ENCODE data around the gene IZUMO4.

The IZUMO4 gene

DNA sequence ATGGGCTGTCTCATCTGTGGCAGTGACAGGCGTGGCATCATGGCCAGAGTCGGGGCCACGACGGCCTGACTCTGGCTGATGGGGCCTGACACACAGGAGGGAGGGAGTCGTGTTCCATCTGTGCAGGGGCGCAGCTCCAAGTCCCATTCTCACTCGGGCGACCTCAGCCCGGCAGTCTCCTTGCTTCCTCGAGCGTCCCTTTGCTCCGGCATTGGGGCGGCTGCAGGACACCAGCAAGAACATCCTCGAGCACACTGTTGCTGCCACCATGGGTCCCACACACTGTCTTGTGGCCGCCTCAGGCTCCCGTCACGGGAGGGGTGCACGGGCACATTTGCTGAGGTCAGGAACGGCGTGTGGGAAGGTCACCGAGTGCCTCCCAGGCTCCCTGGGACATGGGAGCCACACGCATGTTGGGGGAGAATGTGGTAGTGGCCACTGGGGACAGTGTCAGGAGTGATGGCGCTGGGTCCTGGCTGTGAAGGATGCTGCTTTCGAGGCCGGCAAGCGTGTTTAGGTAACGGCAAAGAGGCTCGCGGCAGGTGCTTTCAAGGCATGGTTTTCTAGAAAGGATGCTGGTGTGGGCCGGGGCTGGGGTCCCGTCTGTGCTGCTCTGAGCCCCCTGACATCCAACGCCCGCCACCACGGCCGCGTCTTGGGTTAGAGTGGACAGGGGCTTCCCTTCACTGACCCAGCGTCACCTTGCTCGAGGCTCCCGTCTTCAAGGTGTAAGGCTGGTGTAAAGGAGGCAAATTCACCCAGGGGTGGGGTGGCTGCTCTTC, 3.4 kb downstream of the IZUMO4 start:
- in situ Hi-C loops (cut with HindIII; ENCODE audit: low sequenced_read_pairs), result no loop called here
- TF ChIP-seq, protein P1, sequence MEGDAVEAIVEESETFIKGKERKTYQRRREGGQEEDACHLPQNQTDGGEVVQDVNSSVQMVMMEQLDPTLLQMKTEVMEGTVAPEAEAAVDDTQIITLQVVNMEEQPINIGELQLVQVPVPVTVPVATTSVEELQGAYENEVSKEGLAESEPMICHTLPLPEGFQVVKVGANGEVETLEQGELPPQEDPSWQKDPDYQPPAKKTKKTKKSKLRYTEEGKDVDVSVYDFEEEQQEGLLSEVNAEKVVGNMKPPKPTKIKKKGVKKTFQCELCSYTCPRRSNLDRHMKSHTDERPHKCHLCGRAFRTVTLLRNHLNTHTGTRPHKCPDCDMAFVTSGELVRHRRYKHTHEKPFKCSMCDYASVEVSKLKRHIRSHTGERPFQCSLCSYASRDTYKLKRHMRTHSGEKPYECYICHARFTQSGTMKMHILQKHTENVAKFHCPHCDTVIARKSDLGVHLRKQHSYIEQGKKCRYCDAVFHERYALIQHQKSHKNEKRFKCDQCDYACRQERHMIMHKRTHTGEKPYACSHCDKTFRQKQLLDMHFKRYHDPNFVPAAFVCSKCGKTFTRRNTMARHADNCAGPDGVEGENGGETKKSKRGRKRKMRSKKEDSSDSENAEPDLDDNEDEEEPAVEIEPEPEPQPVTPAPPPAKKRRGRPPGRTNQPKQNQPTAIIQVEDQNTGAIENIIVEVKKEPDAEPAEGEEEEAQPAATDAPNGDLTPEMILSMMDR (IDR thresholded peaks at IDR 0.05; ENCODE audit: low read depth, low read length), result no peak
- H3K4me3 ChIP-seq (ENCODE audit: low read depth, low read length), result no peak overlapping the region
- no peak for DNase-seq (ENCODE audit: low read depth, low spot score)

DNA sequence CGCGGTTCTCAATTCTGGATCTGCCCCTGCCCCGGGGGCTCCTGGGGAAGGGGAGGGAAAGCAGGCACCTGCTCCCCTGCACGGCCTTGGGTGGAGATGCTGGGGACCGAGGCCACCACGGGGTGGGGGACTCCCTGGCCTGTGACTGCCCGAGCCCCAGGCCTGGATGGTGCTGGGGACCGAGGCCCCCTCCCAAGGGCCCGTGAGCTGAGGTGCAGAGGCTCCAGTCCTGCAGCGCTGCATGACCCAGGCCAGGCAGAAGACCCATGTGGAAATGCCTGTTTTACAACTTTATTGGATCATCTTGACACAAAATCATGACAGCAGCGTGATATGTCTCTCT, 4.0 kb downstream of the IZUMO4 start:
- TF ChIP-seq, protein P1 (IDR thresholded peaks at IDR 0.05; ENCODE audit: low read depth, low read length), result no peak
- in situ Hi-C loops (cut with HindIII; ENCODE audit: low sequenced_read_pairs), result no loop called here

DNA sequence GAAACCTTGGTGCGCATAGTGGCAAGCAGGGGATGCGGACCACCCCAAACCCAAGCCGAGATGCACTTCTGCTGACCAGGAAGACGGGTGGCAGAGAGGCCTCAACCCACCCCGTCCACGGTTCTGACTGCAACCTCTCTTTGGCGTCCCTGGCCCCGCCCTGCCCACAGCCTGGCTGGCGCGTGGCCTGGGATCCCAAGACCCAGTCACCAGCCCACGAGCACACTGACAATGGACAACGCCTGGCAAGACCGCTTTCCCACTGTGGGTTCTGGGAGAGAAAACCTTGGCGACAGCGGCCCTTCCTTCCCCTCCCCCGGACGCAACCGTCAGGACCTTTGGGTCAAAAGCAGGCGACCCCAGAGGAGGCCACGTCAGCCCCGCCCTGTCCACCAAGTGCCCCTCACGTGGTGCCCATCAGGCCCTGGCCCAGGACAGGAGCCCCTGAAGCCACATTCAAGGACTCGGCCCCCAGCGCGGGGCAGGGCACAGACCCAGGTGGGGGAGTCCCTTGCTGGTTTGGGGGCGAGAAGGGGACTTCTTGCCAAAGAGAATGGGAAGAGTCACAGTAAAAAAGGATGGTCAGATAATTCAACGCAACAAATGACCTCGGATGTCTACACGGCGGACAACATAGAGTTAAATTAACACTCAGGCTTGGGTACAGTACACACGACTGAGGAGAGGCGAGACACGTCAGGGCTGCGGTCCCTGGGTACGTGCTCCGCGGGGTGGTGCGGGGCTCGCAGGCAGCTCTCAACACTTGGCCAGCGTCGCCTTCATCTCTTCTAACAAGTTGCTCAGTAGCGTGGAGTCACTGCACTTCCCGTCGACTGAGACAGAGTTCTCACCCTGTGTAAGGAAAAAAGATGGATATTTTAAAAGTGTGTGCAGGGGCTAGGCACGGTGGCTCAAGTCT, 5.0 kb downstream of the IZUMO4 start:
- TF ChIP-seq, protein P1 (IDR thresholded peaks at IDR 0.05; ENCODE audit: low read depth, low read length), result no peak
- DNase-seq (ENCODE audit: low read depth, low spot score), result no peak
- in situ Hi-C loops (cut with HindIII; ENCODE audit: low sequenced_read_pairs), result no loop called here
- H3K4me3 ChIP-seq (ENCODE audit: low read depth, low read length), result no peak overlapping the region

More for the DNA sequence above, 4.0 kb downstream of the IZUMO4 start:
- no peak overlapping the region for H3K4me3 ChIP-seq (ENCODE audit: low read depth, low read length)
- DNase-seq (ENCODE audit: low read depth, low spot score), result no peak

DNA sequence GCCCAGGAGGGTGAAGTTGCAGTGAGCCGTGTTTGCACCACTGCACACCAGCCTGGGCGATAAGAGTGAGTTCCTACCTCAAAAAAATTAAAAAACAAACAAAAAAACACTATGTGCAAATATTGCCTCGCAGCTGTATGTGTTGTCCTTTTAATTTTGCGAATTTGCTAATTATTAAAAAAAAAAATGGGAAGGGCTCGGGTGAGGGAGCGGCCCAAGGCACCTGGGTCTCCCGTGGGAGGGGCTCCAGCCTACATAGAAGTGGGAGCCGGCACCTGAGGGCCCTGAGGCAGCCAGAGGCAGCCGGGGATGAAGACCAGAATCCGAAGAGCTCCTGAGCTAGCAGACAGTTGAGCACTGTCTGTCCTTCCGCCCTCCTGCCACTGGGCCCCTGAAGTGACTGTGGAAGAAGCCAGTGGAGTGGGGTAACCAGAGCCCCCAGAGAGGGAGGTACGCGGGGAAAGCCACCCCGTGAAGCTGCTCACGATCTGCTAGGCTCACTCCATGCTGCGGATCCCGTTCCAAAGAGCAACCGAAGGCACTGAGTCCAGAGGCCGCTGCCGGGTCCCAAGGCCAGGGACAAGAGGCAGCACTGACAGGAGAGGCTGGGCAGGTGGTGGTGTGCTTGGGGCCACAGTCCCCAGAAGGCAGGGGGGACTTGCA, 6.5 kb downstream of the IZUMO4 start:
- TF ChIP-seq, protein P1 (IDR thresholded peaks at IDR 0.05; ENCODE audit: low read depth, low read length), result no peak
- no peak overlapping the region for H3K4me3 ChIP-seq (ENCODE audit: low read depth, low read length)
- in situ Hi-C loops (cut with HindIII; ENCODE audit: low sequenced_read_pairs), result no loop called here
- no peak for DNase-seq (ENCODE audit: low read depth, low spot score)

DNA sequence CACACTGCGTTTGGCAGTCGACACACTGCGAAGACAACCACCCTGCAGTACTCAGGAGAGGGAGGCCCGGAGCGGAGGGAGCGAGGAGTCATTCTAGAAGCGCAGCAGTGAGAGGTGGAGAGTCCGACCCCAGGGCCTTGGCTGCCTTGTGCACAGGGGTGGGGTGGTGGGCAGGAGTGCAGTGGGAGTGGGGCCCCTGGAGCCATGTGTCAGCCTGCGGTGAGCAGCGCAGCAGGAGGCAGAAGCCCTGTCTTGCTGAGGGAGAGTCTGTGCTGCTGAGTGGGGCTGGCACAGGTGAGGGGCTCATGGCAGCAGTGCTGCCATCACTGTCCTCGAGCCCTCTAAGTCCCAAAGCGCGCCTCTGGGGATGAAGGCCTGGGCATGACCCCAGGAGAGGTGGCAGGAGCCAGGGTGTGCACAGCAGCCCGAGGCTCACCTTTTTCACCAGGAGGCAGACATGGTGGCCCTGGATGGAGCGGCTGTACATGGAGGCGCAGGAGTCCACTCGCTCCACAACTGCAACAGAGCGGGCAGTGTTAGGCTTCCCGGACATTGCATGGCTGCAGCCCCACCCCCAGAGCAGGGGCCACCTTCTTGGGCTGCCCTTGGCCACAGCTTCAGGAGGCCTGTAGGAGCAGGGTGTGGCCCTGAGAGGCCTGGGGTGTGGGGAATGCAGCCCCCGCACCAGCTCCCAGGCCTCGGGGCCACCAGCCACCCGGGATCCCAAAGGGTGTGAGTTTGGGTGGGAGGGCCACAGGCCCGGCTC, 11.7 kb downstream of the IZUMO4 start:
- TF ChIP-seq, protein P1 (IDR thresholded peaks at IDR 0.05; ENCODE audit: low read depth, low read length), result no peak
- in situ Hi-C loops (cut with HindIII; ENCODE audit: low sequenced_read_pairs), result no loop called here

More for the DNA sequence above, 11.7 kb downstream of the IZUMO4 start:
- no peak overlapping the region for H3K4me3 ChIP-seq (ENCODE audit: low read depth, low read length)
- no peak for DNase-seq (ENCODE audit: low read depth, low spot score)
